Loucy (cell line): ENCODE measurements around the gene ZNF80.
"Not testable (repeated sequence)": the region's sequence is repeated elsewhere in the genome, so short reads cannot be mapped to it uniquely, and the experiment has no call there.

Source experiments
- H2AFZ ChIP-seq: fragments of 200-600 bp; sonication (generic); 2 replicates; pipeline ENCODE4 v1.6.0; 2016; ENCODE audit warnings: antibody characterized with exemption, mild to moderate bottlenecking, low read length, moderate library complexity
- H3F3A ChIP-seq: fragments of 200-600 bp; 2 replicates; pipeline ENCODE4 v1.6.0; 2016; ENCODE audit warnings: antibody characterized with exemption, low read depth, mild to moderate bottlenecking
- H3K27me3 ChIP-seq: fragments of 200-600 bp; sonication (generic); 2 replicates; pipeline ENCODE4 v1.6.1; 2014; ENCODE audit warnings: low read length, mild to moderate bottlenecking; ENCODE audit not compliant: insufficient read depth, poor library complexity, severe bottlenecking
- H3K36me3 ChIP-seq: fragments of 200-600 bp; sonication (generic); 2 replicates; pipeline ENCODE4 v1.6.1; 2016; ENCODE audit warnings: low read length; ENCODE audit not compliant: insufficient read depth
- H3K4me1 ChIP-seq: fragments of 200-600 bp; sonication (generic); 2 replicates; pipeline ENCODE4 v1.5.1; 2014; ENCODE audit warnings: low read length, mild to moderate bottlenecking; ENCODE audit not compliant: insufficient read depth, poor library complexity, severe bottlenecking
- H3K4me2 ChIP-seq: fragments of 200-600 bp; sonication (generic); 2 replicates; pipeline ENCODE4 v1.6.0; 2014; ENCODE audit warnings: antibody characterized with exemption, low read length, low read depth, mild to moderate bottlenecking; ENCODE audit not compliant: poor library complexity, severe bottlenecking
- H3K4me3 ChIP-seq: fragments of 200-600 bp; sonication (generic); 2 replicates; pipeline ENCODE4 v1.5.1; 2014; ENCODE audit warnings: low read length, mild to moderate bottlenecking, mixed read lengths; ENCODE audit not compliant: poor library complexity, severe bottlenecking
- H3K79me2 ChIP-seq: fragments of 200-600 bp; sonication (generic); 2 replicates; pipeline ENCODE4 v1.6.1; 2014; ENCODE audit warnings: low read length; ENCODE audit not compliant: insufficient read depth
- H3K9ac ChIP-seq: fragments of 200-600 bp; sonication (generic); 2 replicates; pipeline ENCODE4 v1.6.0; 2014; ENCODE audit warnings: mild to moderate bottlenecking, low read depth, low read length, moderate library complexity; ENCODE audit not compliant: poor library complexity, severe bottlenecking
- H3K9me2 ChIP-seq: fragments of 200-600 bp; sonication (generic); replicated peaks from 2 replicates; pipeline ENCODE4 v1.6.1; 2016; ENCODE audit warnings: low read depth, low read length, mixed read lengths
- H3K9me3 ChIP-seq: fragments of 200-600 bp; sonication (generic); 2 replicates; pipeline ENCODE4 v1.6.1; 2014; ENCODE audit warnings: mild to moderate bottlenecking, antibody characterized with exemption, low read length, low read depth; ENCODE audit not compliant: insufficient read depth
- H4K20me1 ChIP-seq: fragments of 200-600 bp; sonication (generic); 2 replicates; pipeline ENCODE4 v1.6.0; 2014; ENCODE audit warnings: antibody characterized with exemption, low read length, mild to moderate bottlenecking; ENCODE audit not compliant: insufficient read depth, poor library complexity, severe bottlenecking
- EZH2phosphoT487 ChIP-seq: fragments of 200-600 bp; IDR thresholded peaks from 2 replicates; pipeline ENCODE4 v1.6.1; 2018; ENCODE audit warnings: antibody characterized with exemption, mild to moderate bottlenecking, moderate library complexity, borderline replicate concordance
- TF ChIP-seq, protein P1 (sequence below): fragments of 200-600 bp; sonication (generic); conservative IDR thresholded peaks from 2 replicates; pipeline ENCODE4 v1.5.1; 2014; ENCODE audit warnings: mild to moderate bottlenecking, antibody characterized with exemption, low read length

The ZNF80 gene

DNA sequence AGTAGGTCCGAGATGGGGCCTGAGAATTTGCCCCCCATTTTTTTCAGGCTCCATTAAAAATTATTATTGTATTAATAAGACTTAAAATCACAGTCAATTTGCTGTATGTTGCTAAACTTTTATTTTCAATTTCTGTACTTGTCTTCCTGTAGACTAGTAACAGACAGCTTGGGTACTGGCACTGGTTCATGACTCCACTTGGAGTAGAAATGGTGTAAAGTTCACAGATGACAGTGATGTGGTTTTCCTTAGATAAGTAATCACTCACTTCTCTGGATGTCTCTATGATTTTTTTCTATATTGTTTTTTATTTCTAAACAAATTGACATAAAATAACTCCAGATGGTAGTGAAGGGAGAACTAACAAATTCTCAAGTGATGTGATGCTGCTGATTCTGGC, 15.6 kb upstream of the ZNF80 start:
- H3F3A ChIP-seq: no peaks in the 10 kb centered on the region
- H2AFZ ChIP-seq: no peak overlapping the region
- H3K4me3 ChIP-seq: no peak overlapping the region
- no peaks in the 10 kb centered on the region for H3K79me2 ChIP-seq
- H3K9me3 ChIP-seq: no peaks in the 10 kb centered on the region
- H3K9me2 ChIP-seq: no peaks in the 10 kb centered on the region
- no peaks in the 10 kb centered on the region for H3K4me1 ChIP-seq
- H3K4me2 ChIP-seq: no peak overlapping the region
- no peak overlapping the region for H3K9ac ChIP-seq
- H4K20me1 ChIP-seq: no peaks in the 10 kb centered on the region
- H3K27me3 ChIP-seq: no peaks in the 10 kb centered on the region
- TF ChIP-seq EZH2phosphoT487: no peak
- TF ChIP-seq, protein P1, sequence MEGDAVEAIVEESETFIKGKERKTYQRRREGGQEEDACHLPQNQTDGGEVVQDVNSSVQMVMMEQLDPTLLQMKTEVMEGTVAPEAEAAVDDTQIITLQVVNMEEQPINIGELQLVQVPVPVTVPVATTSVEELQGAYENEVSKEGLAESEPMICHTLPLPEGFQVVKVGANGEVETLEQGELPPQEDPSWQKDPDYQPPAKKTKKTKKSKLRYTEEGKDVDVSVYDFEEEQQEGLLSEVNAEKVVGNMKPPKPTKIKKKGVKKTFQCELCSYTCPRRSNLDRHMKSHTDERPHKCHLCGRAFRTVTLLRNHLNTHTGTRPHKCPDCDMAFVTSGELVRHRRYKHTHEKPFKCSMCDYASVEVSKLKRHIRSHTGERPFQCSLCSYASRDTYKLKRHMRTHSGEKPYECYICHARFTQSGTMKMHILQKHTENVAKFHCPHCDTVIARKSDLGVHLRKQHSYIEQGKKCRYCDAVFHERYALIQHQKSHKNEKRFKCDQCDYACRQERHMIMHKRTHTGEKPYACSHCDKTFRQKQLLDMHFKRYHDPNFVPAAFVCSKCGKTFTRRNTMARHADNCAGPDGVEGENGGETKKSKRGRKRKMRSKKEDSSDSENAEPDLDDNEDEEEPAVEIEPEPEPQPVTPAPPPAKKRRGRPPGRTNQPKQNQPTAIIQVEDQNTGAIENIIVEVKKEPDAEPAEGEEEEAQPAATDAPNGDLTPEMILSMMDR: no peak
- H3K36me3 ChIP-seq: no peaks in the 10 kb centered on the region

- H3F3A ChIP-seq: no peaks in the 10 kb centered on the region
Observed at GRCh38 chr3:114242947-114243346, 5.6 kb upstream of the ZNF80 start.

GRCh38 chr3:114241262-114241661, 3.9 kb upstream of the ZNF80 start:
- Histone ChIP-seq H3K9me2 (0 out of 2 replicates have a peak, but pooled peaks cover 3% of the 10 kb centered on the region), H3K4me1 (no peaks in the 10 kb centered on the region), H3F3A (no peaks in the 10 kb centered on the region), H3K4me2 (no peak overlapping the region), H4K20me1 (no peaks in the 10 kb centered on the region), H3K4me3 (no peak overlapping the region), H3K9me3 (no peaks in the 10 kb centered on the region), H3K9ac (no peak overlapping the region), H3K36me3 (no peaks in the 10 kb centered on the region), H3K79me2 (no peaks in the 10 kb centered on the region), H3K27me3 (no peaks in the 10 kb centered on the region), H2AFZ (no peak overlapping the region)
- TF ChIP-seq, protein P1: no peak

More at GRCh38 chr3:114242947-114243346, 5.6 kb upstream of the ZNF80 start:
- no peak overlapping the region for H3K4me3 ChIP-seq
- H3K4me2 ChIP-seq: no peak overlapping the region
- H3K36me3 ChIP-seq: no peaks in the 10 kb centered on the region
- 0 out of 2 replicates have a peak, but pooled peaks cover 3% of the 10 kb centered on the region for H3K9me2 ChIP-seq
- no peaks in the 10 kb centered on the region for H3K79me2 ChIP-seq
- H2AFZ ChIP-seq: no peak overlapping the region
- H3K9ac ChIP-seq: no peak overlapping the region
- H3K4me1 ChIP-seq: no peaks in the 10 kb centered on the region
- TF ChIP-seq, protein P1: no peak
- TF ChIP-seq EZH2phosphoT487: no peak
- H3K9me3 ChIP-seq: no peaks in the 10 kb centered on the region
- no peaks in the 10 kb centered on the region for H3K27me3 ChIP-seq
- H4K20me1 ChIP-seq: no peaks in the 10 kb centered on the region

DNA sequence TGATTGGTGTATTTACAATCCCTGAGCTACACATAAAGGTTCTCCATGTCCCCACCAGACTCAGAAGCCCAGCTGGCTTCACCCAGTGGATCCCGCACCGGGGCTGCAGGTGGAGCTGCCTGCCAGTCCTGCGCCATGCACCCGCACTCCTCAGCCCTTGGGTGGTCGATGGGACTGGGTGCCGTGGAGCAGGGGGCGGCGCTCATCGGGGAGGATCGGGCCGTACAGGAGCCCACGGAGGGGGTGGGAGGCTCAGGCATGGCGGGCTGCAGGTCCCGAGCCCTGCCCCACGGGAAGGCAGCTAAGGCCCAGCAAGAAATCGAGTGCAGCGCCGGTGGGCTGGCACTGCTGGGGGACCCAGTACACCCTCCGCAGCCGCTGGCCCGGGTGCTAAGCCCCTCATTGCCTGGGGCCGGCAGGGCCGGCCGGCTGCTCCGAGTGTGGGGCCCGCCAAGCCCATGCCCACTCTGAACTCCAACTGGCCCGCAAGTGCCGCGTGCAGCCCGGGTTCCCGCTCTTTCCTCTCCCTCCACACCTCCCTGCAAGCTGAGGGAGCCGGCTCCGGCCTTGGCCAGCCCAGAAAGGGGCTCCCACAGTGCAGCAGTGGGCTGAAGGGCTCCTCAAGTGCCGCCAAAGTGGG, 888 bp upstream of the ZNF80 start:
- not testable (repeated sequence) for H3K79me2 ChIP-seq, H3K4me3 ChIP-seq, H3K9me3 ChIP-seq, H3K27me3 ChIP-seq, H3K4me2 ChIP-seq, H3K36me3 ChIP-seq, H3F3A ChIP-seq, H4K20me1 ChIP-seq, H2AFZ ChIP-seq, H3K9me2 ChIP-seq, H3K9ac ChIP-seq
- H3K4me1 ChIP-seq: peaks cover 12% of the 10 kb centered on the region
